SK-N-SH (cell line): ENCODE results near the gene SMYD1.

Experiments
- EP300 ChIP-seq, 2 experiments: IDR thresholded peaks; 2 replicates each; pipeline versions ENCODE4 v1.4.0 to v1.6.1; 2012; ENCODE audit warnings: borderline replicate concordance in 1 of 2, low read depth in 1 of 2, low read length in 1 of 2
- EZH2phosphoT487 ChIP-seq: fragments of 200-600 bp; sonication (generic); IDR thresholded peaks from 2 replicates; pipeline ENCODE4 v1.6.1; 2017; ENCODE audit warnings: low read depth, mixed run types, mild to moderate bottlenecking, antibody characterized with exemption, moderate library complexity, borderline replicate concordance
- RAD21 ChIP-seq: IDR thresholded peaks from 2 replicates; pipeline ENCODE4 v1.6.1; 2012; ENCODE audit warnings: mild to moderate bottlenecking, low read length
- TF ChIP-seq, protein P1 (sequence below): fragments of 200-600 bp; sonication (generic); IDR thresholded peaks from 2 replicates; pipeline ENCODE4 v1.6.1; 2017; ENCODE audit warnings: antibody characterized with exemption, mild to moderate bottlenecking, moderate library complexity
- TF ChIP-seq, protein P2 (sequence below): fragments of 150-350 bp; IDR thresholded peaks from 2 replicates; pipeline ENCODE4 v1.6.1; 2017; ENCODE audit warnings: antibody characterized with exemption, low read length, low read depth, borderline replicate concordance

DNA sequence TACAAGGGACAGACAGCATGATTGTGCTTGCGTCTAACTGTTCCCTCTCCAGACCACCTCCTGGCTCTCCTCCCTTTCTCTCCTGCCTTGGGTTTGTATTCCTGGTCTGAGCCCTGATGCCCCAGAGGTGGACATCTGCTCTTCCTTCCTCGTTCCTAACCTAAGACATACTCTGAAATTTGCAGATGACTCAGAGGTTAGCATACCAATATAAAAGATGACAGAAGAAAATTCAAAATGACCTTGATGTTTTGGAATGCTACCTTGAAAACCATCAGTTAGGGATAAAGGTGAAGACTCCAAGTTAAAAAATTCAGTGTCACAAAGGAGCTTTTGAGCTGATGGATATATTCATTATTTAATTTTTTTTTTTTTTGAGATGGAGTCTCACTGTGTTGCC lies 12.9 kb downstream of the SMYD1 start:
- TF ChIP-seq, protein P1, sequence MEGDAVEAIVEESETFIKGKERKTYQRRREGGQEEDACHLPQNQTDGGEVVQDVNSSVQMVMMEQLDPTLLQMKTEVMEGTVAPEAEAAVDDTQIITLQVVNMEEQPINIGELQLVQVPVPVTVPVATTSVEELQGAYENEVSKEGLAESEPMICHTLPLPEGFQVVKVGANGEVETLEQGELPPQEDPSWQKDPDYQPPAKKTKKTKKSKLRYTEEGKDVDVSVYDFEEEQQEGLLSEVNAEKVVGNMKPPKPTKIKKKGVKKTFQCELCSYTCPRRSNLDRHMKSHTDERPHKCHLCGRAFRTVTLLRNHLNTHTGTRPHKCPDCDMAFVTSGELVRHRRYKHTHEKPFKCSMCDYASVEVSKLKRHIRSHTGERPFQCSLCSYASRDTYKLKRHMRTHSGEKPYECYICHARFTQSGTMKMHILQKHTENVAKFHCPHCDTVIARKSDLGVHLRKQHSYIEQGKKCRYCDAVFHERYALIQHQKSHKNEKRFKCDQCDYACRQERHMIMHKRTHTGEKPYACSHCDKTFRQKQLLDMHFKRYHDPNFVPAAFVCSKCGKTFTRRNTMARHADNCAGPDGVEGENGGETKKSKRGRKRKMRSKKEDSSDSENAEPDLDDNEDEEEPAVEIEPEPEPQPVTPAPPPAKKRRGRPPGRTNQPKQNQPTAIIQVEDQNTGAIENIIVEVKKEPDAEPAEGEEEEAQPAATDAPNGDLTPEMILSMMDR = no peak
- TF ChIP-seq EZH2phosphoT487 (no peak), EP300 (IDR thresholded peaks at IDR 0.05; ENCODE audit: borderline replicate concordance in 1 of 2, low read depth in 1 of 2, low read length in 1 of 2) (no peak), RAD21 (no peak)
- TF ChIP-seq, protein P2, sequence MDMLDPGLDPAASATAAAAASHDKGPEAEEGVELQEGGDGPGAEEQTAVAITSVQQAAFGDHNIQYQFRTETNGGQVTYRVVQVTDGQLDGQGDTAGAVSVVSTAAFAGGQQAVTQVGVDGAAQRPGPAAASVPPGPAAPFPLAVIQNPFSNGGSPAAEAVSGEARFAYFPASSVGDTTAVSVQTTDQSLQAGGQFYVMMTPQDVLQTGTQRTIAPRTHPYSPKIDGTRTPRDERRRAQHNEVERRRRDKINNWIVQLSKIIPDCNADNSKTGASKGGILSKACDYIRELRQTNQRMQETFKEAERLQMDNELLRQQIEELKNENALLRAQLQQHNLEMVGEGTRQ = no peak
